IPS-15b (cell line): ENCODE measurements around the gene CDH8.

Source experiments
- H3K27me3 ChIP-seq: one replicate; pipeline ENCODE4 v1.6.1; 2013; ENCODE audit warnings: low read length; ENCODE audit not compliant: control insufficient read depth, insufficient read depth
- H3K36me3 ChIP-seq: one replicate; pipeline ENCODE4 v1.6.1; 2013; ENCODE audit warnings: low read length; ENCODE audit not compliant: control insufficient read depth, insufficient read depth
- H3K4me1 ChIP-seq: one replicate; pipeline ENCODE4 v1.6.1; 2013; ENCODE audit warnings: mild to moderate bottlenecking, low read length; ENCODE audit not compliant: control insufficient read depth, insufficient read depth
- H3K4me3 ChIP-seq: one replicate; pipeline ENCODE4 v1.5.1; 2013; ENCODE audit warnings: low read depth, low read length
- H3K9ac ChIP-seq: one replicate; pipeline ENCODE4 v1.6.1; 2013; ENCODE audit warnings: low read depth, mild to moderate bottlenecking, low read length
- H3K9me3 ChIP-seq: one replicate; pipeline ENCODE4 v1.6.1; 2013; ENCODE audit warnings: mild to moderate bottlenecking, low read length; ENCODE audit not compliant: control insufficient read depth, insufficient read depth

The CDH8 gene

GRCh38 chr16:61968242-61969076 lies 67.8 kb downstream of the CDH8 start:
- H3K4me3 ChIP-seq, result no peak overlapping the region
- H3K36me3 ChIP-seq, result no peaks in the 10 kb centered on the region

DNA sequence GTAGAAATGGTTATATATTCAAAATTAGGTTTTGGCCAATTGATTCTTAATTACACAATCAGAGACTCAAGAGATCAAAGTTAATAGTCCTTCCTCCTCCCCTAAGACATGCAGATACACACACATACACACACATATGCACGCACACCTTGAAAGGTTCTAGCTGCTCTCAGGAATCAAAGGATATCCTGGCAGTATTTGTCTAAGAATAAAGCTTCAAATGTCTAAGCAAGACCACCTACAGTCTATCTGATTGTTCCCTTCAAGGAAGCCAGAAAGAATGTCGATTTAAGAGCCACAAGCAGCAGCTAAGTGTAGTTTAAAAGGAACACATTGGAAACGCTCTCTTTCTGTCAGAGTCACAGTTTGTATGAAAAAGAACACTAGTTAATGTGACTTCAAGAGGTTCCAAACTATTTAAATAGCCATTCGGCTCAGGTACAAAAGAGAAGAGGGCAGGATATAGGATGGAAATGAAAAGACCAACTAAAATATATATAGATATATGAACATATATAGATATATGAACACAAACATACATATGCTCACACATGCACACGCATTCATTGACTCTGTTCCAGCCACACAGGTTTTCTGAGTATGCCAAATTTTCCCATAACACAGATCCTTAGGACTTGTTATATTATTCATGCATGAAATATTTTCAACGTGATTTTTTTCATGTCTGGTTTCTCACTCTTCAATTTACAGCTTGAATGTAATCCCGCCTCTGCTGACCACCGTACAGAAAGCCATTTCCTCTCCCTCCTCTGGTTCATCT lies 79.0 kb downstream of the CDH8 start:
- H3K9ac ChIP-seq, result no peak overlapping the region
- no peaks in the 10 kb centered on the region for H3K27me3 ChIP-seq
- H3K4me3 ChIP-seq, result no peak overlapping the region
- peaks cover 24% of the 10 kb centered on the region for H3K4me1 ChIP-seq
- no peaks in the 10 kb centered on the region for H3K9me3 ChIP-seq
- H3K36me3 ChIP-seq, result no peaks in the 10 kb centered on the region

More at GRCh38 chr16:61968242-61969076, 67.8 kb downstream of the CDH8 start:
- H3K9me3 ChIP-seq, result no peaks in the 10 kb centered on the region
- H3K9ac ChIP-seq, result no peak overlapping the region
- peaks cover 15% of the 10 kb centered on the region for H3K4me1 ChIP-seq
- H3K27me3 ChIP-seq, result no peaks in the 10 kb centered on the region

DNA sequence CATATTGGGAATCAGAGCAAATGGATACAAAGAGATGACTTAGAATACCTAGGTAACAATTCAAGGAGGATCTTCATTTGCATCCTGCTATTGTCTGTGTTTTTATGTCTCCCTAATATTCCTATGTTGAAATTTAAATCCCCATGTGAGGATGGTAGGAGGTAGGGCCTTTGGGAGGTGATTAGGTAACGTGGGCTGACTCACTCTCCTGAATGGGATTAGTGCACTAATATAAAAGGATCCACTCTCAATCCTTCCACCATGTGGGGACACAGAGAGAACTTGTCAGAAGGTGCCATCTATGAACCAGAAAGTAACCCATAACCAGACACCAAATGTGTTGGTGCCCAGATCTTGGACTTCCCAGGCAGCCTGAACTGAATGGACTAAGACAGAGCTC lies 83.4 kb downstream of the CDH8 start:
- no peaks in the 10 kb centered on the region for H3K36me3 ChIP-seq

DNA sequence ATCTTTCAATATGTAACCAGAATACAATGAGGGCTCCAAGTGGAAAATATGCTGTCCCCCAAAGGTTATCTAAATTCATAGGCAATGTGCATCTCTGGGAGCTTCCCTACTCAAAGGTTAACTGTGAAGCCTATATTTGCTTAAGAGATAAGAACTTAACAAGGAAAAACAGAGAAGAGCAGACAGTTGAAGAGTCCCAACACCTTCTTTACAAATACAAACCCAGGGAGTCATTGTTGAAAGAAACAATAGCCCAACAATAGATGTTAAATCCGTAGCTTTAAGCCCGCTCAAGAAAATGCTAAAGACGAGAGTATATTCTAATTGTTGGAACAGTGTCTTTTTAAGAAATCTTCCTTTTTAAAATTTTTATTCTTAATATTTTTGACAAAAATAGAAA lies 87.8 kb downstream of the CDH8 start:
- Histone ChIP-seq H3K27me3 (no peaks in the 10 kb centered on the region), H3K4me3 (no peak overlapping the region), H3K4me1 (peaks cover 12% of the 10 kb centered on the region), H3K36me3 (no peaks in the 10 kb centered on the region), H3K9ac (no peak overlapping the region), H3K9me3 (no peaks in the 10 kb centered on the region)

More for the DNA sequence above, 83.4 kb downstream of the CDH8 start:
- no peak overlapping the region for H3K4me3 ChIP-seq
- H3K4me1 ChIP-seq, result peaks cover 25% of the 10 kb centered on the region
- H3K9me3 ChIP-seq, result no peaks in the 10 kb centered on the region
- no peaks in the 10 kb centered on the region for H3K27me3 ChIP-seq
- no peak overlapping the region for H3K9ac ChIP-seq

DNA sequence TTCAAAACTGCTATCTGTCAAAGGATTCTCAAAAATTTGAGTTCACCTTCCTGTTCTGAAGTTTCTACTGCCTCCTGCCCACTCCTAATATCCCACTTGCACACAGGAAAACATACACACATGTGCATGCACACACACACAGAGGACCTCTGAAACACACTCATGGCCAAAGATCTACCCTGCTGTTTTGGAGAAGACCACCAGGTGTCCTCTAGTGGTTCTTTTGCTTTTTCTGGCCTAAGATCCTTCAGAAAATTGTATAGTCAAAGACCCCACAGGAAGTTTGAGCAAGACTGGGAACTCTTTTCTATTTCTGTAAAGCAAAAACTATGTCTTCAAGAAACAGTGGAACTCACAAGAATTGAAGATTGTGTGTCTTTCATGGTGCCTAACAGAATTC lies 90.2 kb downstream of the CDH8 start:
- Histone ChIP-seq H3K27me3 (no peaks in the 10 kb centered on the region), H3K9ac (no peak overlapping the region), H3K36me3 (no peaks in the 10 kb centered on the region), H3K9me3 (no peaks in the 10 kb centered on the region), H3K4me3 (no peak overlapping the region), H3K4me1 (peaks cover 10% of the 10 kb centered on the region)

GRCh38 chr16:61945511-61945910 lies 90.7 kb downstream of the CDH8 start:
- Histone ChIP-seq H3K4me1 (peaks cover 10% of the 10 kb centered on the region), H3K27me3 (no peaks in the 10 kb centered on the region), H3K4me3 (no peak overlapping the region), H3K9me3 (no peaks in the 10 kb centered on the region), H3K9ac (no peak overlapping the region), H3K36me3 (no peaks in the 10 kb centered on the region)

DNA sequence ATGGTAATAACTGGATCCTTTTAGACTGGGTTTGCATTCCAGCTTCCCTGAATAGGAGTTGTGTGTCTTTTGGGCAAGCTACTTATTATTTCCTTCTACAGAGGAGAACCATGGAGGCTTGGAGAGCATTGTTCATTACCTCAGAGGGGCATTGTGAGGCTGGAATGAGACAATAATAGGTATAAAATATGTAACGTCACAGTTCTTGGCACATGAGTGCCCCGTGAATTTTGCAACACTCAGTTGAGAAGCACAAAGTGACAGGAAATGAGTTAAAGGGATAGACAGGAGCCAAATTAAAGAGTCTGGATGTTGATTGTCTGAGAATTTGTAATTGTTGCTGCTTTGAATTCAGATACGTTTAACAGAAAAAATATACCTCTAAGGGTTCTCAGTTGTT lies 92.2 kb downstream of the CDH8 start:
- H3K4me3 ChIP-seq, result no peak overlapping the region
- no peak overlapping the region for H3K9ac ChIP-seq
- no peaks in the 10 kb centered on the region for H3K9me3 ChIP-seq
- H3K4me1 ChIP-seq, result peaks cover 10% of the 10 kb centered on the region
- no peaks in the 10 kb centered on the region for H3K27me3 ChIP-seq
- H3K36me3 ChIP-seq, result no peaks in the 10 kb centered on the region

DNA sequence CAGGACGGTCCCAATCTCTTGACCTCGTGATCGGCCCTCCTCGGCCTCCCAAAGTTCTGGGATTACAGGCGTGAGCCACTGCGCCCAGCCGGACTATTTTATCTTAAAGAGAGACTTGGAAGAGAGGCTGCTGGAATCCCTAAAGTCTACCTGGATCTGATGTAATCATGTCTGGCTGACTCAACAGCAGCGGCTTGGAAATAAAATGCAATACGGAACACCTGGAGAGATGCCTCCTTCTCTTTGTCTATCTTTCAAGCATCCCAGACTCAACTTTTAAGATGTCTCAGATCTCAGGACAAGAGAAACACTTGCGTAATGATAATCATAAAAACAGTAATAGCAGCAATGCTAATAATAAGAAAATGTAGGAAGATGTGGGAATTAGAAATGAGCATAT lies 95.6 kb downstream of the CDH8 start:
- Histone ChIP-seq H3K4me1 (peaks cover 3% of the 10 kb centered on the region), H3K36me3 (no peaks in the 10 kb centered on the region), H3K9me3 (no peaks in the 10 kb centered on the region), H3K27me3 (no peaks in the 10 kb centered on the region), H3K9ac (no peak overlapping the region), H3K4me3 (no peak overlapping the region)

DNA sequence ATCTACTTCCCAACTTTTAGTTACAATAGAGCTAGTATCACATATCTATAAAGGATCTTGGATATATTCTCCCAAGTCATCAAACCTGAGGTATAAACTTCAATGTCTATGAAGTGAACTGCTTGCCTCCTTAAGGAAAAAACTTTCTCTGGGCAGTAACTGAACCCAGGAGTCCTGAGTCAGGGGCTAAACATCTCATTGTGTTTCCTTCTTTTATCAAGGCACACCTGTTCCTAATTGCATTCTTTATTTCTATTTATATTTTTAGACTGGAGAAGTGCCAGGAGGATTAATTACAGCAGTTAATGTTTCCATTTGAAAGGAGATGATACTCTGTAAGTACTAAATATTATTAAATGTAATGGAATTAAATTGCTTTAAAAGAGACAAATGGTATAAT lies 98.6 kb downstream of the CDH8 start:
- Histone ChIP-seq H3K4me1 (no peaks in the 10 kb centered on the region), H3K4me3 (no peak overlapping the region), H3K9ac (no peak overlapping the region), H3K36me3 (no peaks in the 10 kb centered on the region), H3K27me3 (no peaks in the 10 kb centered on the region), H3K9me3 (no peaks in the 10 kb centered on the region)

- no peak overlapping the region for H3K4me3 ChIP-seq
- no peaks in the 10 kb centered on the region for H3K27me3 ChIP-seq
- H3K9ac ChIP-seq, result no peak overlapping the region
- no peaks in the 10 kb centered on the region for H3K9me3 ChIP-seq
- H3K4me1 ChIP-seq, result no peaks in the 10 kb centered on the region
- H3K36me3 ChIP-seq, result no peaks in the 10 kb centered on the region
Measured at GRCh38 chr16:61936522-61936921, 99.7 kb downstream of the CDH8 start.

DNA sequence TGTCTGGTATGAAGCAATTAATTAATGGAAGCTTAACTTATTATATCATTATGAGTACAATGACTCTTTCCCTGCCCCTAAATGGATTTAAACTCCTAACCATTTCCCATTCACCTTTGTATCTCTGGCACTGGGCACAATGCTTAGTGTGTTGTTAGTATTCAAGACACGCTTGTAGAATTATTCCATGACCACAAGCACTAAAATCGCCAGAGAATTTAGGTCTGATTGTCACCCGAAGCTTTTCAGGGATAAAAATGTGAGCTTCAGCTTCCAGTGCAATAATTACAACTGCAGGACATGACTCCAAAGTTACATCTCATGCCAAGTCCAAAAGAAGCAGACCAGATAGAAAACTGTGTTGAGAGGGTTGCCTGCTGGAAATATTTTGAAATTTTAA lies 101.6 kb downstream of the CDH8 start:
- H3K36me3 ChIP-seq, result no peaks in the 10 kb centered on the region
- no peak overlapping the region for H3K9ac ChIP-seq
- H3K9me3 ChIP-seq, result no peaks in the 10 kb centered on the region
- H3K4me1 ChIP-seq, result no peaks in the 10 kb centered on the region
- H3K4me3 ChIP-seq, result no peak overlapping the region
- no peaks in the 10 kb centered on the region for H3K27me3 ChIP-seq

- Histone ChIP-seq H3K9me3 (no peaks in the 10 kb centered on the region), H3K27me3 (no peaks in the 10 kb centered on the region), H3K4me1 (peaks cover 3% of the 10 kb centered on the region), H3K36me3 (no peaks in the 10 kb centered on the region), H3K9ac (no peak overlapping the region), H3K4me3 (no peak overlapping the region)
Measured at GRCh38 chr16:61929776-61930175, 106.5 kb downstream of the CDH8 start.
